ENCODE results near the gene SGMS1.
"Not testable (repeated sequence)": the region's sequence is repeated elsewhere in the genome, so short reads cannot be mapped to it uniquely, and the experiment has no call there.

SGMS1 gene

DNA sequence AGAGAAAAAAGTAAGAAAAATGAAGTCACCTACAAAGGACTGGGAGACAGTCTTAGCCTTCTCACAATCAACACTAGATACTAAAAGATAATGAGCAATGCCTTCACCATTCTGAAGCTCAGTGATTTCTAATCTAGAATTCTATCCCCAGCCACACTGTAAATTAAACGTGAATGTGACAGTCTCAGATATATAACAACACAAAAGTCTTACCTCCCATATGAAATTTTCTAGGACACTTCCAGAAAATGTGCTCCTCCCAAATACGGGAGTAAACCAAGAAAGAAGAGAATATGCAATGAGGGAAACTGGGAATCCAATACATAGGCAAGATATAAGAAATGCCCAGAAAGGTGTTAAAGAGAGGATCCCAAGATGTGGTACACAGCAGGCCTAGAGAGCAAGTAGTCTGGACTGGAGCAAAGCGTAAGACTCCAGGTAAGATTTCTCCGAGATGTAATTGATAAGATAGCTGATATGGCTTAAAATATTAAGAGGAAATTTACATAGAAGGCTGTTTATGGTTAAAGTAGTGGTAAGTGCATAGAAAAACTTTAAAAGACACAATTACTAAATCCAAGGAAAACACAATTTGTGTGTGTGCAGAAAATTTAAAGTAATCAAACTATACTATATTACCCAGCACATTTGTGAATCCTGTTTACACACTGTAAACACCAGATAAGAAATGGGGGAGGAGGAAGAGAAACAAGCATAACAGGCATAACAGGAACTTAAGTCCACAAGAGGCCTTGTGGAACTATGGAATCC is 44.1 kb downstream of the SGMS1 start:
- DNase-seq, result no peak

- DNase-seq, result no peak
Measured at GRCh38 chr10:50578949-50579348, 44.8 kb downstream of the SGMS1 start.

DNA sequence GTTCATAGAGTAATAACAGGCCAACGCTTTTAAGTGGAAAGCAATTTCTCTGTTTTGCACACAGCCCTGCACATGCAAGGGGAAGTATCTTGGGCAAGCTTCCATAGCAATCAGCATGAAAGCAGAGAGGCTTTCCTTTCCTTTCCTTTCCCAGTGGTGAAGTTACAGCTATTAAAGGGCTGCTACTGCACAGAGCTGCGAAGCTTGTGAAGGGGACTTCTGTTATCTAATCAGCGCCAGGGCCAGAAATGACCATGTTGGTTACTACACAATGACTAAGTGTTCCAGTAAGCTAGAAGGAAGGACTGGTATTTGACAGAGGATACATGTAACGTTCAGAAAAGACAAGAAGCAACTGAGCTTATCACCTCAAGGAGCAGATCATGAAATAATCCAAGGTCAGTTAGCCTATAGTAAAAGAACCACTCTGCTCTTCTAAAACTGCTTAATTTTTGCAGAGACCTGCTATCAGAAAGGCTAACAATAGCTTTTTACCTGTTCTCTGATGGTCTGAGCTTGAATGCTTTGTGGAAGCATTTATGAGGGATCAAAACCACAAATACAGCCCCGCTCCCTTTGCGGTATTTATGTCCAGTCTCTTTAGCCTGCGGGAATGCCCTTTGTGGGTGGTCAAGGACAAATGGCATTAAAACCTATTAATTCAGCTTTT is 45.9 kb downstream of the SGMS1 start:
- DNase-seq, result peak; percentile 41

- DNase-seq, result no peak
Measured at GRCh38 chr10:50577010-50577409, 46.7 kb downstream of the SGMS1 start.

- no peak for DNase-seq
Measured at GRCh38 chr10:50576245-50576815, 47.4 kb downstream of the SGMS1 start.

GRCh38 chr10:50575477-50576244 is 48.1 kb downstream of the SGMS1 start:
- no peak for DNase-seq

- DNase-seq, result no peak
Measured at GRCh38 chr10:50574931-50575330, 48.8 kb downstream of the SGMS1 start.

- DNase-seq, result no peak
Measured at GRCh38 chr10:50574305-50574704, 49.5 kb downstream of the SGMS1 start.

- DNase-seq, result no peak
Measured at GRCh38 chr10:50572017-50572491, 51.7 kb downstream of the SGMS1 start.

- not testable (repeated sequence) for DNase-seq
Measured at GRCh38 chr10:50568750-50569149, 55.0 kb downstream of the SGMS1 start.

GRCh38 chr10:50567384-50567783 is 56.4 kb downstream of the SGMS1 start:
- DNase-seq, result no peak

DNA sequence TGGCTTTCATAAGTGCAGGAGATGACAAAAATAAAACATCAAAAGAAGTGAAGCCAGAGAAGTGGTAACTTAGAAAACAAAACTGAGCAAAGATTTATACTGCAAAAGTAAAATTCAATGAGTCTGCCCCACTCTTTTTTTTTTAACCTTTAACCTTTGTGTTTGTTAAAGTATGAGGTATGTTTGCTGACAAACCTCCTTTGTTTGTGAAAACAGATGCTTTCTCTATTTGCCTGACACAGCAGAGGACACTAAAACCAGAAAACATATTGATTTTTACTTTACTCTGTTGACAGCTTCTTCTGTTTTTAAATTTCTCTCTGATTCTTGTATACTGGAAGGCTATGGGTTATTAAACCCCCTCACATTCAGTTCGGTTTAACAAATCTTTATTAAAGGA is 57.6 kb downstream of the SGMS1 start:
- no peak for DNase-seq

DNA sequence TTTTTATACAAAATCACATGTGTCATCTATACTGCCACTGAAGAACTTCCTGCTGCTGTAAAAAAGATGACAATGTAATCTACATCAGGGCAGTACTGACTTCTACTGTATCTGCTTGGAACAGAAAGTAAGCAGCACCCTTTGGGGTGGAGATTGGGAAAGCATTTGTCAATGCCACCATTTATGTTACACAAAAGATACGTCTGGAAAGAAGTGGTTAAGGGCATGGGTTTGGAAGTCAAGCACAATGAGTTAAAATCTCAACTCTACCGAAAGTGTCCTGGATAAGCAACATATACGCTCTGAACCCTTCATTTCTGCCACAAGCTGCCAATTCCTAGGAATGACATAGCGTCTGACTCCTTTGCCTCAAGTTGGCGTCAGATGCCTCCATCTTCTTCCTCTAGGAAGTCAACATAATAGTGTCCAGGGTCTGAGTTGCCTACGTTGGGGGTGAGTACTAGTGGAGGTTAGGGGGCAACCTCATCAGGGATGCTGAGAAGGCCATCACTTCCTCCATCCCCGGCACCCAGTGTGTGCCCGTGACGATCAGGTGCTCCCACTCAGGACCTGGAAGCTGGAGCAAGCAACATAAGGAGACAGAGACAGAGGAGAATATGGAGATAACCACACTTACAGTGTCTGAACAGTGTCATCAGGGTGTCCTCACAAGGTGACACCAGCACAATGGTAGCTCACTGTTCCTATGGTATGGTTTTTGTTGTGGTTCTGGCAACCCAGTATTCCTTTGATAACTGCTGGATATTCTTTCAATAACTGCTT is 58.3 kb downstream of the SGMS1 start:
- no peak for DNase-seq

DNA sequence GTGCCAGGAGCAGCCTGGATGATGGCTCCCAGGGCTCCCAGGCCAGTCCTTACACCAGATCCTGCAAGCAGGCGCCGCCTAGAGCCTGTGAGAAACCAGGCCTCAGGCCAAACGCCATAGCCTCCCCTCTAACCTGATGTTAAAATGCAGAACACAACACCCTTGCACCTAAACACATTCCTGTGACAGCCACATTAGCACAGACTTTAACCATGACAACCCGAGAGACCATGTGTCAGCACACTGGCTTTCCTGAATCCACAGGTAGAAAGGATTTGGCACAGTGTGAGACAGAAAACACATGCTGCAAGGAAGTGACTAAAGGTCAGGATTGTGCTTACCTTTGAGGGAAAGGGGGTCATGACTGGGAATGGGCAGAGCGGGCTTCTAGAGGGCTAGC is 59.9 kb downstream of the SGMS1 start:
- DNase-seq, result no peak

DNA sequence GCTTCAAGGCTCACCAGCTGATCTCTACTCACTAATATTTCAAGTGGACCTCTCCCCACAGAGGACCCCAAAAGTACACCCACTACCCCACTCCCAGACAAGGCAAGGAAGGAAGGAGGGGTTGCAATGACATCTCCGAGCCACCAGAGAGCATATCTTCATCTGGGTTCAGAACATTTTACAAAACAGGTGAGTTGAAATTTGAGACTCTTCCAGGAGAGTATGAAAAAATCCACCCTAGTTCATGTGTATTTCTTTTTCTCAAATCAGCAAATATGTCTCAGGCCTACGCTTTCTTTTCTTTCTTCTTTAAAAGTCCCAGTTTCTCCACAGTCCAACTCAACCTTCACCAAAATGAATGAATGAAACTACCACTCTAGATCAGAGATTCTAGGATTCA is 61.9 kb downstream of the SGMS1 start:
- DNase-seq, result no peak

- DNase-seq, result no peak
Measured at GRCh38 chr10:50561266-50561665, 62.5 kb downstream of the SGMS1 start.

GRCh38 chr10:50560370-50560769 is 63.4 kb downstream of the SGMS1 start:
- no peak for DNase-seq

DNA sequence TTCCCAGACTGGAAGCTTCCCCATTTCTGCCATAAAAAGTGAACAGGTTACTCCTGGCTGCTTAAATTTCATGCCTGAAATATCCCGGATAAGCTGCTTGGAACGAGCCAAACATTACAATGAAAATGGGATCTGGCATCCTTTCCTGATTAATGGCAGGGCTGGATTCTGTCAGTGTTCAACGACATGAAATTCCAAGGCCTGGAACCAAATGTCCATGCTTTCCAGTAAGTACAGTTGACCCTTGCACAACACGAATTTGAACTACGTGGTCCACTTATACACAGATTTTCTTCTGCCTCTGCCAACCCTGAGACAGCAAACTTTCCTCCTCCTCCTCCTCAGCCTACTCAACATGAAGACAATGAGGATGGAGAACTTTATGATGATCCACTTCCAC is 65.4 kb downstream of the SGMS1 start:
- no peak for DNase-seq

DNA sequence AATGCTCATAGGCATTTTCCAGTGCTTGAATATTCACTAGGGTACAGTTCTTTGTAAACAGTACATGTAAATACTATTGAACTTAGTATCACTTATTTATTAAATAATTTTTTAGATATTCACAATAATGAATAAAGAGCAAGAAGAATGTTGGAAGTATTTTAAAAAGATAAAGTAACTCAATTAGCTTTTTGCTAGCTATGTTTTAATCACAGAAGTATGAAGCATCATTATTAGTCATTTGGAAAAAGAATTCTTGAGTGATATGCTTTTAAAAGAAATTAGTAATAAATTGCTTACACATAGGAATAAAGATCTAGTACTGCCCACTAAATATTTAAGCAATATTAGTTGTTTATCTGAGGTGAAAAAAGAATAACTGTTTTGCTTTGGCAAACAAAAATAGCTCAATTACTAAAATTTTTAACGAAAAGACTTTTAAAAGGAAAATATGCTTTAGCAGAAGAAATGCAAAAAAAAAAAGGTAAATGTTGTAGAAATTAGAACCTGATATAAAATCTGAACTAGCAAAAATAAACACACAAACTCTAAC is 66.5 kb downstream of the SGMS1 start:
- no peak for DNase-seq

- no peak for DNase-seq
Measured at GRCh38 chr10:50556237-50557120, 67.3 kb downstream of the SGMS1 start.

- DNase-seq, result no peak
Measured at GRCh38 chr10:50554995-50555568, 68.7 kb downstream of the SGMS1 start.

All from right hindlimb (tissue), 1 donor.